ENCODE measurements around the gene RBM47. TPM values are rescaled to one million over a fixed set of nuclear protein-coding genes. Genes with fewer than 3 reads are reported as not detected.
"Not testable (repeated sequence)": the region's sequence is repeated elsewhere in the genome, so short reads cannot be mapped to it uniquely, and the experiment has no call there.

The RBM47 gene
- total RNA-seq, 1 experiment from 2014 or later = 70.3 TPM

DNA sequence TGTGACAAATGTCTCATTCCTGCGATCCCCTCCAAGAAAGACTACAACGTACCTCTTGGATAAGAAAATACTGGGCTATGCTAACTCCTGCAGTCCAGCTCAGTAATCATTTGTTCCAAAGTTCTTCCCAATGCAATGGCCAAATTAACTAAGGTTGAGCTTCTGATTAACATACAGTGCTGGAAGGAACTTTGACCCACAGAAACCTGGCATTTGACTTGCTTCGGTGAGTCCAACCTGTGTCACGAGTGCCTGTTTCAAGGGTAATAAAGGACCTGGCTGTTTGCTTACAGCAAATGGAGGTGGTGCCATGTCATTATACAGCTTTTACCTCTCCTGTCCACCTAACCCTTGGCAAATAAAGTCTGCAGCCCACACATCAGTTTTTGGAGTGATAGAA, 83.2 kb downstream of the RBM47 start:
- no CpG with 5 or more reads among the region's 4 CpGs for WGBS (ENCODE audit: extremely low coverage, insufficient read length, low lambda C conversion rate)
- Histone ChIP-seq H2BK12ac (ENCODE audit: insufficient read length, low read depth, low read length) (no peak overlapping the region), H3T11ph (ENCODE audit: low read length) (no peak overlapping the region), H4K91ac (ENCODE audit: insufficient read length, low read depth, low read length) (no peak overlapping the region), H3K9ac (ENCODE audit: extremely low read depth, insufficient read length, low read length) (no peak overlapping the region), H2BK5ac (ENCODE audit: insufficient read length, low read length) (no peak overlapping the region), H3K4ac (ENCODE audit: low read depth, low read length) (no peak overlapping the region), H3K27ac (ENCODE audit: insufficient read length, low read depth, low read length) (no peak overlapping the region), H3K4me1 (ENCODE audit: insufficient read depth, low read length) (peaks cover 3% of the 10 kb centered on the region; the same call in 1 of the 2 replicates), H4K20me1 (ENCODE audit: control insufficient read depth, insufficient read depth, insufficient read length) (peaks cover 2% of the 10 kb centered on the region), H3K14ac (ENCODE audit: insufficient read depth, low read length) (no peak overlapping the region), H3K79me1 (ENCODE audit: insufficient read depth, low read depth, low read length, poor library complexity, severe bottlenecking) (peaks cover 6% of the 10 kb centered on the region), H3K9me3 (ENCODE audit: control insufficient read depth, low read depth, low read length) (no peaks in the 10 kb centered on the region), H3K27me3 (ENCODE audit: insufficient read depth, low read length) (no peaks in the 10 kb centered on the region), H2AK5ac (ENCODE audit: insufficient read length, low read length) (no peak overlapping the region), H3K23ac (ENCODE audit: insufficient read length, low read depth, low read length) (no peak overlapping the region), H3K18ac (ENCODE audit: insufficient read length, low read depth, low read length) (no peak overlapping the region), H2BK20ac (ENCODE audit: low read depth, low read length, poor library complexity, severe bottlenecking) (no peak overlapping the region), H3K4me2 (ENCODE audit: insufficient read depth, insufficient read length, low read length) (no peak overlapping the region), H3K23me2 (ENCODE audit: insufficient read length, low read depth, low read length, poor library complexity, severe bottlenecking) (no peaks in the 10 kb centered on the region), H4K8ac (replicated peaks; ENCODE audit: insufficient read length, low read depth, low read length) (no peak overlapping the region), H2BK120ac (ENCODE audit: low read depth, low read length, poor library complexity, severe bottlenecking) (no peak overlapping the region), H3K56ac (ENCODE audit: insufficient read length, low read depth, low read length) (no peak overlapping the region), H2BK15ac (ENCODE audit: low read depth, low read length) (no peak overlapping the region), H2AFZ (ENCODE audit: low read length) (no peak overlapping the region), H4K5ac (ENCODE audit: insufficient read length, low read depth, low read length) (no peak overlapping the region), H3K79me2 (ENCODE audit: insufficient read depth, low read length) (peaks cover 14% of the 10 kb centered on the region; the same call in 1 of the 2 replicates)
- Mint-ChIP-seq H3K27me3 (ENCODE audit: low read depth) (no peaks in the 10 kb centered on the region), H3K36me3 (ENCODE audit: insufficient read depth in 1 of 3, low read depth in 3 of 3) (peaks cover 11 to 49% (median 20%) of the 10 kb centered on the region in 3 experiments; a peak in 5 of 7 replicates), H3K4me3 (no peak overlapping the region), H3K4me1 (peaks cover 14 to 16% of the 10 kb centered on the region in 2 experiments), H3K9me3 (no peaks in the 10 kb centered on the region), H3K27ac (0 out of 7 replicates have a peak overlapping the region, but pooled peaks of 1 of the 3 experiments have one; percentile 57)
- no peak for DNase-seq
- TF ChIP-seq, protein P1, sequence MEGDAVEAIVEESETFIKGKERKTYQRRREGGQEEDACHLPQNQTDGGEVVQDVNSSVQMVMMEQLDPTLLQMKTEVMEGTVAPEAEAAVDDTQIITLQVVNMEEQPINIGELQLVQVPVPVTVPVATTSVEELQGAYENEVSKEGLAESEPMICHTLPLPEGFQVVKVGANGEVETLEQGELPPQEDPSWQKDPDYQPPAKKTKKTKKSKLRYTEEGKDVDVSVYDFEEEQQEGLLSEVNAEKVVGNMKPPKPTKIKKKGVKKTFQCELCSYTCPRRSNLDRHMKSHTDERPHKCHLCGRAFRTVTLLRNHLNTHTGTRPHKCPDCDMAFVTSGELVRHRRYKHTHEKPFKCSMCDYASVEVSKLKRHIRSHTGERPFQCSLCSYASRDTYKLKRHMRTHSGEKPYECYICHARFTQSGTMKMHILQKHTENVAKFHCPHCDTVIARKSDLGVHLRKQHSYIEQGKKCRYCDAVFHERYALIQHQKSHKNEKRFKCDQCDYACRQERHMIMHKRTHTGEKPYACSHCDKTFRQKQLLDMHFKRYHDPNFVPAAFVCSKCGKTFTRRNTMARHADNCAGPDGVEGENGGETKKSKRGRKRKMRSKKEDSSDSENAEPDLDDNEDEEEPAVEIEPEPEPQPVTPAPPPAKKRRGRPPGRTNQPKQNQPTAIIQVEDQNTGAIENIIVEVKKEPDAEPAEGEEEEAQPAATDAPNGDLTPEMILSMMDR (conservative IDR thresholded peaks at IDR 0.05) = no peak

DNA sequence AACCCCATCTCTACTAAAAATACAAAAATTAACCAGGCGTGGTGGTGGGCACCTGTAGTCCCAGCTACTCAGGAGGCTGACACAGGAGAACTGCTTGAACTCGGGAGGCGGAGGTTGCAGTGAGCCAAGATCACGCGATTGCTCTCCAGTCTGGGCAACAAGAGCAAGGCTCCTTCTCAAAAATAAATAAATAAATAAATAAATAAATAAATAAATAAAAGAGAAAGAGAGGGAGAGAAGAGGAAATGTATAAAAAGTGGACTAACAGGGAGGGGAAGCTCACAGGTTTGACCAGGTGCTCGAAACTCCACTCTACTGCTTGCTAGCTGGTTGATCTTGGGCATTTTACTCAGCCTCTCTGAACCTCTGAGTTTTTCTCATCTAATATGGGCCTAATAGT, 84.2 kb downstream of the RBM47 start:
- H3K23me2 ChIP-seq (ENCODE audit: insufficient read length, low read depth, low read length, poor library complexity, severe bottlenecking); H3K27me3 Mint-ChIP-seq (ENCODE audit: low read depth); H4K20me1 ChIP-seq (ENCODE audit: control insufficient read depth, insufficient read depth, insufficient read length); H3K27me3 ChIP-seq (ENCODE audit: insufficient read depth, low read length); H2BK12ac ChIP-seq (ENCODE audit: insufficient read length, low read depth, low read length); H2BK120ac ChIP-seq (ENCODE audit: low read depth, low read length, poor library complexity, severe bottlenecking); H3K9me3 ChIP-seq (ENCODE audit: control insufficient read depth, low read depth, low read length); H2AFZ ChIP-seq (ENCODE audit: low read length); H3K9me3 Mint-ChIP-seq; H4K91ac ChIP-seq (ENCODE audit: insufficient read length, low read depth, low read length); H3K79me1 ChIP-seq (ENCODE audit: insufficient read depth, low read depth, low read length, poor library complexity, severe bottlenecking); H3T11ph ChIP-seq (ENCODE audit: low read length); H2BK15ac ChIP-seq (ENCODE audit: low read depth, low read length); H2BK5ac ChIP-seq (ENCODE audit: insufficient read length, low read length); H3K18ac ChIP-seq (ENCODE audit: insufficient read length, low read depth, low read length); DNase-seq; H3K4me2 ChIP-seq (ENCODE audit: insufficient read depth, insufficient read length, low read length); H4K8ac ChIP-seq (replicated peaks; ENCODE audit: insufficient read length, low read depth, low read length); H3K4me1 ChIP-seq (ENCODE audit: insufficient read depth, low read length); H3K56ac ChIP-seq (ENCODE audit: insufficient read length, low read depth, low read length); H3K4me3 Mint-ChIP-seq; H3K4me1 Mint-ChIP-seq; H2AK5ac ChIP-seq (ENCODE audit: insufficient read length, low read length); H4K5ac ChIP-seq (ENCODE audit: insufficient read length, low read depth, low read length); H3K27ac ChIP-seq (ENCODE audit: insufficient read length, low read depth, low read length); H2BK20ac ChIP-seq (ENCODE audit: low read depth, low read length, poor library complexity, severe bottlenecking); H3K4ac ChIP-seq (ENCODE audit: low read depth, low read length); H3K9ac ChIP-seq (ENCODE audit: extremely low read depth, insufficient read length, low read length); H3K14ac ChIP-seq (ENCODE audit: insufficient read depth, low read length); H3K23ac ChIP-seq (ENCODE audit: insufficient read length, low read depth, low read length); H3K27ac Mint-ChIP-seq: not testable (repeated sequence)
- H3K79me2 ChIP-seq (ENCODE audit: insufficient read depth, low read length) = peaks cover 11% of the 10 kb centered on the region; the same call in 1 of the 2 replicates
- WGBS (ENCODE audit: extremely low coverage, insufficient read length, low lambda C conversion rate) = no CpG with 5 or more reads among the region's 6 CpGs
- peaks cover 11 to 48% (median 20%) of the 10 kb centered on the region in 3 experiments; a peak in 5 of 7 replicates for H3K36me3 Mint-ChIP-seq (ENCODE audit: insufficient read depth in 1 of 3, low read depth in 3 of 3)

All from H9 (cell line).